ENCODE results near the gene NUDT8.

GRCh38 chr11:67592880-67593564, 36.7 kb downstream of the NUDT8 start:
- TF ChIP-seq CTCF (IDR thresholded peaks at IDR 0.05; ENCODE audit: insufficient read depth, low read depth, low read length) = no peak
- no peak for TF ChIP-seq EZH2 (IDR thresholded peaks at IDR 0.05; ENCODE audit: insufficient read depth, low read length)

Data from astrocyte (in vitro differentiated cells and primary cell).